BJ (cell line): ENCODE results near the gene AGPAT3. TPM values are rescaled to one million over a fixed set of nuclear protein-coding genes. Genes with fewer than 3 reads are reported as not detected.

Experiments
- CTCF ChIA-PET: fragments of 350-600 bp; formaldehyde crosslinking; extraction: SDS; loops from one replicate; lab custom pipeline; 2021; ENCODE audit warnings: antibody characterized with exemption, inconsistent platforms; lab: Yijun Ruan, JAX
- POLR2A ChIA-PET: fragments of 300-600 bp; sonication (Branson Sonifier 250); formaldehyde crosslinking; extraction: SDS; loops from one replicate; lab custom pipeline; 2021; ENCODE audit warnings: antibody characterized with exemption; lab: Charles Lee
- DNase-seq: peaks from one replicate; pipeline ENCODE4 v3.0.0-alpha.2; 2011; ENCODE audit warnings: low read depth
- H3K27me3 ChIP-seq: 2 replicates; pipeline ENCODE4 v1.6.0; 2011; ENCODE audit warnings: low read length; ENCODE audit not compliant: control insufficient read depth, insufficient read depth
- H3K36me3 ChIP-seq: 2 replicates; pipeline ENCODE4 v1.5.1; 2011; ENCODE audit warnings: low read length; ENCODE audit not compliant: control insufficient read depth, insufficient read depth
- H3K4me3 ChIP-seq: 2 replicates; pipeline ENCODE4 v1.5.1; 2011; ENCODE audit warnings: low read depth, mild to moderate bottlenecking, control low read depth, low read length
- polyA plus RNA-seq: library from polyadenylated mRNA; depleted of rRNA; stranded (reverse); fragments of >200 nt; gene quantifications from 2 replicates; pipeline ENCODE4 v1.2.3, GENCODE V29; 2011
- TF ChIP-seq, protein P1 (sequence below): IDR thresholded peaks from 2 replicates; pipeline ENCODE4 v1.5.1; 2011; ENCODE audit warnings: low read depth, mild to moderate bottlenecking, control low read depth, inconsistent platforms, low read length, moderate library complexity; ENCODE audit not compliant: insufficient read depth

AGPAT3 gene
- polyA plus RNA-seq, 1 experiment, result 68.5 TPM

DNA sequence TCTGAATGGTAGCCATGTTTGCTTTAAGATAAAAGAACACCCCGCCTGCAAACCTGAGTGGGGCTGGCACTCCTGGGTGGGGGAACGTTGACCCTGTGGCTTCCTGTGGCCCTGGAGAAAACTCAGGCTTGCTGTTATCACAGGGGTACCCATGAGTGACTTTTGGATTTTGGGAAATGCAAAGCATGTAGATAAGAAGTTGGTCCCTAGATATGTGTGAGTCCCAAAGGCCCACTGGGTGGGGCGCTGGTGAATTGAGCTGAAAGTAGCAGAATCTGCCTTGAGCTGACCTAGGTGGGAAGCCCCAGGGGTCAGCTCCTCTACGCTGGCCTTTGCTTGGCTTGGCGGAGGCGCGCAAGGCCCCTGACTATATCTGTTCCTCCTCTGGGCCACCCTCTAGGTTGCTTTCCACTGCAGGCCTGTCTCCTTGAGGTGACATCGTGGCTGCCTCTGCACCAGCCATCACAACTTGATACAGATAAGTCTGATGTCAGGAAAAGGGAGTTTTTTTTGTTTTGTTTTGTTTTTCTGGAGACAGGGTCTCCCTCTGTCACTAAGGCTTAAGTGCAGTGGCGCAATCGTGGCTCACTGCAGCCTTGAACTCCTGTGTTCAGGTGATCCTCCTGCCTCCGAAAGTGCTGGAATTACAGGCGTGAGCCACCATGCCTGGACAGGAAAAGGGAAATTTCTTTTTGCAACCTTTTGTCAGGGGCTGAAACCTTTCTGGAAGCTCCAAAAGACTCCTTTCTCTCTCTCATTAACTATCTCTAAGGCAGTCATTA lies 72.2 kb downstream of the AGPAT3 start:
- ChIA-PET CTCF (interaction anchor here (1.0 to 1.8 kb wide), 4 partner anchors 11 to 29 kb away, joined by 3 to 5 read pairs (median 4); no protein-coding TSS in a partner anchor), POLR2A (no interaction called here)
- H3K4me3 ChIP-seq, result no peak overlapping the region
- peaks cover 15% of the 10 kb centered on the region for H3K36me3 ChIP-seq
- no peaks in the 10 kb centered on the region for H3K27me3 ChIP-seq
- no peak for DNase-seq
- TF ChIP-seq, protein P1, sequence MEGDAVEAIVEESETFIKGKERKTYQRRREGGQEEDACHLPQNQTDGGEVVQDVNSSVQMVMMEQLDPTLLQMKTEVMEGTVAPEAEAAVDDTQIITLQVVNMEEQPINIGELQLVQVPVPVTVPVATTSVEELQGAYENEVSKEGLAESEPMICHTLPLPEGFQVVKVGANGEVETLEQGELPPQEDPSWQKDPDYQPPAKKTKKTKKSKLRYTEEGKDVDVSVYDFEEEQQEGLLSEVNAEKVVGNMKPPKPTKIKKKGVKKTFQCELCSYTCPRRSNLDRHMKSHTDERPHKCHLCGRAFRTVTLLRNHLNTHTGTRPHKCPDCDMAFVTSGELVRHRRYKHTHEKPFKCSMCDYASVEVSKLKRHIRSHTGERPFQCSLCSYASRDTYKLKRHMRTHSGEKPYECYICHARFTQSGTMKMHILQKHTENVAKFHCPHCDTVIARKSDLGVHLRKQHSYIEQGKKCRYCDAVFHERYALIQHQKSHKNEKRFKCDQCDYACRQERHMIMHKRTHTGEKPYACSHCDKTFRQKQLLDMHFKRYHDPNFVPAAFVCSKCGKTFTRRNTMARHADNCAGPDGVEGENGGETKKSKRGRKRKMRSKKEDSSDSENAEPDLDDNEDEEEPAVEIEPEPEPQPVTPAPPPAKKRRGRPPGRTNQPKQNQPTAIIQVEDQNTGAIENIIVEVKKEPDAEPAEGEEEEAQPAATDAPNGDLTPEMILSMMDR, result no peak

DNA sequence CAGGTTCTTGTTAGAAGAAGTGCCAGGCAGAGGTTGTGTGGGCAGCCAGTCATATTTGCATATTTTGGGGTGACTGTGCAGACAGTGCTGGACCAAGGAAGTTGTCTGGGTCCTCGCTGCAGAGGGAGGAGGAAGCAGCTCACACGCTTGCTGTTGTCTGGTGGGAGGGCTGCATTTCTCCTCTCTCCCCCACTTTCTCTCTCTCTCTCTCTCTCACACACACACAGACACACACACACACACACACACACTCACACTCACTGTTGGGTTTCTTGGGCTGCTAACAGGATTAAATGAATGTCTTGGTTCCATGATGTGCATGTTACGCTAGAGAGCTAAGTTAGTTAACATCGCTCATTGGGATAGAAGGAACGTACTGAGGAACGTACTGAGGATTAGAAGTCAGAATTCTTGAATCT lies 72.9 kb downstream of the AGPAT3 start:
- no peak for DNase-seq
- ChIA-PET POLR2A (no interaction called here), CTCF (interaction anchor here (0.7 to 2.4 kb wide), 5 partner anchors 8 to 127 kb away, joined by 3 to 10 read pairs (median 4); no protein-coding TSS in a partner anchor)
- Histone ChIP-seq H3K27me3 (no peaks in the 10 kb centered on the region), H3K4me3 (no peak overlapping the region), H3K36me3 (peaks cover 14% of the 10 kb centered on the region)
- TF ChIP-seq, protein P1, result no peak

DNA sequence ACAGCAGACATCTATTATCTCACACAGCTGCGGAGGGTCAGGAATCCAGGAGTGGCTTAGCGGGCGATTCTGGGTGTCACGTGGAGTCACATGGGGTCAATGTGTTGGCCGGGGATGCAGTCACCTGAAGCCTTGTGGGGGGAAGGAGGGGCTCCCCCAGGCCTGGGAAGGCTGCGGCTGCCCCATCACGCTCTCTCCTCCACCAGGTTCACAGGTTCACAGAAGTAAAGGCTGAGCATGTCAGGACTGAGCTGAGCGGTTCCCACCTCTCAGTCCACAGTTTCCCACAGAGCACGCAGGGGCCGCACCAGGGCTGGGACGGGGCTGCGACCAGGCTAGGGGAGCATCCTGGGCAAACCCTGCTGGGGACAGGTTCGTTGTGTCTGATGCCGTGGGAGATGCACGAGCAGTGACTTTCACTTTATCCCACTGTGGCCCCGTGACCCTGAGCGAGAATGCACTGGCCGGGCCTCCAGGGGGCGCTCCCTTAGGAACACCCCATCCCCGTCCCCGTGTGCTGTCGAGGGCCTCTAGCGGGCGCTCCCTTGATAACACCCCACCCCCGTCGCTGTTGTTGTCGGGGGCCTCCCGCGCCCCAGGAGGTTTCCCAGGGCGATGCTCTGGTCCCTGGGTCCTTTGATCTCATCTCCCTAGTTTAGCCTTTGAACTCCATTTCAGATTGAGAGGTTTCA lies 73.9 kb downstream of the AGPAT3 start:
- CTCF ChIA-PET, result interaction anchor here (0.7 to 2.4 kb wide), 7 partner anchors 10 to 128 kb away, joined by 3 to 11 read pairs (median 4); no protein-coding TSS in a partner anchor

DNA sequence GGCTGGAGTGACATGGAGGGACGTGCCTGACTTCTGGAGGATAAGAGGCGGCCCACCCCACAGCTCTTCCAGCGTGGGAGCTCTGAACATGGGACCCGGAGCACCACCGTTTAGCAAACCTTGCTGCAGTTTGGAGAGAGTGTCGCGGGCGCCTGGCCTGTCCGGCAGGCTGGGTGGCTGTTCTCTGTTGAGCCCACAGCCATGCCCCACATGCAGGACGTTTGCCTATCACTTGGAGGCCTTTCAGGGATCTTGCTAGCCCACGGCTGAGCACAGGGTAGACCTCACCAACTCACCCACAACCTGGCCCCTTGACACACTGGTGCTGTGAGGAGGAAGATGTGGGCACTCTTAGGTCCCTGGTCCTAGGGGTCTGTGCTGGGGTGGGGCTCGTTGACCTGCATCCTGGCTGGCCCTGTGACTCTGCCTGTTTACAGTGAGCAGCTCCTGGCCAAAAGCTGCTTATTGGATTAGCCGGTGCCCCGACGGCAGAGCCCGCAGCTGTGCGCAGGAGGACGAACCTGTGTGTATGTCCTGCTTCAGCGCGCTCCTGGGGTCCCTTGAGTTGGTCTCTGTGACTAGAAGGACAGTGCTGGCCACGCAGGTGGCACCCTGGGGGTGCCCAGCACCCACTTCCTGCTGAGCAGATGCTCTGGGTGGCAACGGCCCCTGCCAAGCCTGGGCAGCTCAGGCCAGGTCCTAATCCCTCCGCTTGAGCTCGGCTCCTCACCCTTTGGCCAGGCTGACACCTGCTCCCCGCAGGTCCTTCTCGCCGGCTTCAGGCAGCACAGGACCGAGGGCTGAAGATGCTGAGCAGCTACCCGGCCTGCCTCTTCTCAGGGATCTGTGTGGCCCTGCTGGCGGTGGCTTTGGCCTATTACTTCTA lies 74.7 kb downstream of the AGPAT3 start:
- Histone ChIP-seq H3K36me3 (peaks cover 9% of the 10 kb centered on the region), H3K27me3 (no peaks in the 10 kb centered on the region), H3K4me3 (no peak overlapping the region)
- DNase-seq, result no peak
- POLR2A ChIA-PET, result no interaction called here
- TF ChIP-seq, protein P1, result no peak
- CTCF ChIA-PET, result interaction anchor here (0.6 to 2.4 kb wide), 7 partner anchors 9 to 129 kb away, joined by 3 to 11 read pairs (median 5); no protein-coding TSS in a partner anchor

More for the DNA sequence above, 73.9 kb downstream of the AGPAT3 start:
- DNase-seq, result no peak
- Histone ChIP-seq H3K4me3 (no peak overlapping the region), H3K36me3 (peaks cover 12% of the 10 kb centered on the region), H3K27me3 (no peaks in the 10 kb centered on the region)
- POLR2A ChIA-PET, result no interaction called here
- TF ChIP-seq, protein P1, result peak; percentile 88
